ENCODE results near the gene SRRM4. TPM values are rescaled to one million over a fixed set of nuclear protein-coding genes. Genes with fewer than 3 reads are reported as not detected.

SRRM4 gene
- polyA plus RNA-seq, 3 donors = not detected

GRCh38 chr12:119115296-119115905, 134.1 kb downstream of the SRRM4 start:
- Histone ChIP-seq H3K4me1 (ENCODE audit: control insufficient read depth in 1 of 2, insufficient read depth in 2 of 2, low read length in 2 of 2) (no peaks in the 10 kb centered on the region), H3K9me3 (replicated peaks in 1 of 2; ENCODE audit: control insufficient read depth in 1 of 2, insufficient read depth in 1 of 2, low read length in 2 of 2) (no peaks in the 10 kb centered on the region), H2AFZ (ENCODE audit: insufficient read depth, low read depth, low read length, poor library complexity, severe bottlenecking) (no peak overlapping the region), H3K4me3 (replicated peaks in 1 of 3; ENCODE audit: low read depth in 2 of 3, low read length in 3 of 3) (no peak overlapping the region), H3K79me2 (ENCODE audit: insufficient read depth, low read length) (no peaks in the 10 kb centered on the region), H3K27ac (ENCODE audit: low read depth in 1 of 2, low read length in 2 of 2) (no peak overlapping the region), H3K4me2 (replicated peaks; ENCODE audit: extremely low read depth, low read length, poor library complexity, severe bottlenecking) (no peak overlapping the region), H3K9ac (ENCODE audit: insufficient read depth, low read length, poor library complexity, severe bottlenecking) (no peak overlapping the region), H3K27me3 (ENCODE audit: control insufficient read depth in 2 of 2, insufficient read depth in 2 of 2, low read length in 2 of 2) (no peaks in the 10 kb centered on the region), H4K20me1 (ENCODE audit: insufficient read depth, low read length) (no peaks in the 10 kb centered on the region), H3K36me3 (replicated peaks in 1 of 2; ENCODE audit: control insufficient read depth in 1 of 2, insufficient read depth in 2 of 2, low read length in 2 of 2) (no peaks in the 10 kb centered on the region)
- TF ChIP-seq CTCF (IDR thresholded peaks at IDR 0.05) = peak; percentile 87
- Mint-ChIP-seq H3K9me3 (peaks cover 0 to under 1% (median 0%) of the 10 kb centered on the region in 7 donors), H3K4me1 (no peaks in the 10 kb centered on the region), H3K27me3 (ENCODE audit: low read depth in 3 of 3) (no peaks in the 10 kb centered on the region), H3K4me3 (no peak overlapping the region), H3K27ac (no peak overlapping the region), H3K36me3 (no peaks in the 10 kb centered on the region)
- 60% methylated on average over 1 of the region's 2 CpGs for WGBS (ENCODE audit: insufficient coverage)
- intact Hi-C loops (cut with micrococcal nuclease) = no loop called here
- DNase-seq = peak in 2 of 3 donors; percentile 12 to 14

GRCh38 chr12:119117936-119118335, 136.6 kb downstream of the SRRM4 start:
- no peak overlapping the region for H2AFZ ChIP-seq (ENCODE audit: insufficient read depth, low read depth, low read length, poor library complexity, severe bottlenecking)
- no peaks in the 10 kb centered on the region for H3K27me3 ChIP-seq (ENCODE audit: control insufficient read depth in 2 of 2, insufficient read depth in 2 of 2, low read length in 2 of 2)
- H3K36me3 ChIP-seq (replicated peaks in 1 of 2; ENCODE audit: control insufficient read depth in 1 of 2, insufficient read depth in 2 of 2, low read length in 2 of 2) = no peaks in the 10 kb centered on the region
- no peak overlapping the region for H3K4me3 Mint-ChIP-seq
- no peaks in the 10 kb centered on the region for H3K79me2 ChIP-seq (ENCODE audit: insufficient read depth, low read length)
- TF ChIP-seq CTCF (IDR thresholded peaks at IDR 0.05) = no peak
- no peaks in the 10 kb centered on the region for H3K9me3 Mint-ChIP-seq
- WGBS (ENCODE audit: insufficient coverage) = no CpG with 5 or more reads among the region's 3 CpGs
- no peaks in the 10 kb centered on the region for H4K20me1 ChIP-seq (ENCODE audit: insufficient read depth, low read length)
- H3K9ac ChIP-seq (ENCODE audit: insufficient read depth, low read length, poor library complexity, severe bottlenecking) = no peak overlapping the region
- no peak overlapping the region for H3K4me3 ChIP-seq (replicated peaks in 1 of 3; ENCODE audit: low read depth in 2 of 3, low read length in 3 of 3)
- no peaks in the 10 kb centered on the region for H3K4me1 Mint-ChIP-seq
- DNase-seq = no peak
- intact Hi-C loops (cut with micrococcal nuclease) = no loop called here
- H3K27ac Mint-ChIP-seq = no peak overlapping the region
- no peak overlapping the region for H3K27ac ChIP-seq (ENCODE audit: low read depth in 1 of 2, low read length in 2 of 2)
- no peaks in the 10 kb centered on the region for H3K4me1 ChIP-seq (ENCODE audit: control insufficient read depth in 1 of 2, insufficient read depth in 2 of 2, low read length in 2 of 2)
- no peak overlapping the region for H3K4me2 ChIP-seq (replicated peaks; ENCODE audit: extremely low read depth, low read length, poor library complexity, severe bottlenecking)
- H3K9me3 ChIP-seq (replicated peaks in 1 of 2; ENCODE audit: control insufficient read depth in 1 of 2, insufficient read depth in 1 of 2, low read length in 2 of 2) = no peaks in the 10 kb centered on the region
- H3K27me3 Mint-ChIP-seq (ENCODE audit: low read depth in 3 of 3) = peaks cover 0 to 1% (median 0%) of the 10 kb centered on the region in 3 donors
- H3K36me3 Mint-ChIP-seq = no peaks in the 10 kb centered on the region
